Inflammatory macrophage (primary cell): Measurements from ENCODE around the gene SPRR1B.
A peak's percentile ranks its signal among the peaks of the same experiment; 100 is the strongest.
"Not testable (repeated sequence)": the region's sequence is repeated elsewhere in the genome, so short reads cannot be mapped to it uniquely, and the experiment has no call there.

Experiments
- DNase-seq, 2 donors: peaks; one replicate each; pipeline ENCODE4 v3.0.0-alpha.2; 2020 to 2022
- total RNA-seq, 18 experiments: gene quantifications; one replicate each; lab custom pipeline; 2026; ENCODE audit warnings: mixed read lengths in 6 of 18, inconsistent platforms in 2 of 18; lab: John Stamatoyannopoulos, UW

The SPRR1B gene, protein sequence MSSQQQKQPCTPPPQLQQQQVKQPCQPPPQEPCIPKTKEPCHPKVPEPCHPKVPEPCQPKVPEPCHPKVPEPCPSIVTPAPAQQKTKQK
- 0 to 0.52 (median 0) reads per million in 18 experiments for total RNA-seq

DNA sequence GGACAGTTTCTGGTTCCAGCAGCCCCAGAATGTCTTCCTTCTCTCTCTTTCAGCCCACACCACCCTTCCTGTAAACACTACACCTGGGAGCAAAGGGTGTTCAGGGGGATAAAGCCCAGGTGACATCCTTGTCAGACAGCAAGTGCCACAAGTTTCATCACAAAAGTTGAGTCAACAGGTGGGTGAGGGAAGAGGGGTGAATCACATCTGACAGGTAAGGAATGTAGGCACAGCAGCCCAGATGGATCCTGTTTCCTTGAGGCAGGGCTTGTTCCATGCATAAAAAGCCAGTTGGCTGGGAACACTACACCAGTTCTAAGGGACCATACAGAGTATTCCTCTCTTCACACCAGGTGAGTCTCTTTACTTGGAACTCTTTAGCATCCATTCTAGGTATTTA, at the start of gene SPRR1B:
Gene SPRR1B (plus strand): TSS at position 309 of the 400 bp plus-strand sequence. CDS start 1,143 bp downstream, outside the sequence.
- no peak for DNase-seq

DNA sequence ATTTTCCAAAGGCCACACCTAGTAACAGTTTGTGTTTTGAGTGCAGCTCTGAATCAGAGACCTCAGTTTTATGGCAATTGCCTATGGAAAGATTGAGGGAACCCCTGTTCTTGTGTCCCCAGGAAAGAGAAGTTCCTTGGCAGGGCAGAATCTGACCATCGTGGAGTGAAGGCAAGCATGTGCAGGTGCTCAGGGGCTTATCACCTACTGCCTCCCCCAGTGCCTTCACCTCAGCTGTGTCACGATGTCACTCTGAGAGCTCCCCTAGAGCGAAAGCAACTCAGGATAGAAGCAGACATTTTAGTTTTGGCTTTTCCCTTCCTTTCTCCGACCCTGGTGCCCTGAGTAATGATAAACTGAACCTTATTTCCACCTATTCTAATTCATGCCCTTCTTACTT, 48.9 kb upstream of the SPRR1B start:
- no peak for DNase-seq

DNA sequence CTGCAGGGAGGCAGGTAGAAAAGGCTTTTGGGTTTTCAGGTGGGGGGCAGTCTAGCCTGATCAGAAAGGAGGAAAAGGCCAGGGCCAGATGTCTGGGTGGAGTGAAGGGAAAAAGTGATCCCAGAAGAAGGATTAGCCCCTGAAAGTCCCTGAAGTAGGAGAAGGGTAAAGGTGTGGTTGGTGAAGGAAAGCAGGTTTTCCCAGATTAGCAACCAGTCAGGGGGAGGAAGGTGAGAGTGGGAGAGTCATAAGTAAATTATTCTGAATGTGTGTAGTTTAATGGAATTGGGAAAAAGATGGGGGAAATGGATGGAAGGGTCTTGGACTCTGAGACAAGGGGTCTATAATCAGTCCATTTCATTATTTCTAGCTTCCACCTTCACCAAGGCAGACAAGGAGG, 47.8 kb upstream of the SPRR1B start:
- no peak for DNase-seq

DNA sequence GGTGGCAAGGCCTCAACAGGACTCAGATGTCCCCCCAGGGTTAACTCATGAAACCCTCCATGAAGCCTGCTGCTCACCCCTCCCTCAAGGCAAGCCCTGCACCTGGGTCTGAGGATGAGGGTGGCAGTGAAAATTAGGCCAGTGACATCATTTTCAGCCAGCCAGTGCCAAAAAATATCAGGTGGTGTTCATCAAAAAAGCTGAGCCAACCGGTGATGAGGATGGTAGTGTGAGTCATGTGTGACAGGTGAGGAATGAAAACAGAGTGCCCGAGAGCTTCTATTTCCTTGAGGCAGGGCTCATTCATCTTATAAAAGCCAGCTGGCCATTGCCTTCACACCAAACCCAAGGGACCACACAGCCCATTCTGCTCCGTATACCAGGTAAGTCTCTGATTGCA, 47.3 kb upstream of the SPRR1B start, which contains the start of gene SPRR1A:
Gene SPRR1A (plus strand): TSS at position 339 of the 400 bp plus-strand sequence. CDS start 1,150 bp downstream, outside the sequence.
- DNase-seq, result no peak

DNA sequence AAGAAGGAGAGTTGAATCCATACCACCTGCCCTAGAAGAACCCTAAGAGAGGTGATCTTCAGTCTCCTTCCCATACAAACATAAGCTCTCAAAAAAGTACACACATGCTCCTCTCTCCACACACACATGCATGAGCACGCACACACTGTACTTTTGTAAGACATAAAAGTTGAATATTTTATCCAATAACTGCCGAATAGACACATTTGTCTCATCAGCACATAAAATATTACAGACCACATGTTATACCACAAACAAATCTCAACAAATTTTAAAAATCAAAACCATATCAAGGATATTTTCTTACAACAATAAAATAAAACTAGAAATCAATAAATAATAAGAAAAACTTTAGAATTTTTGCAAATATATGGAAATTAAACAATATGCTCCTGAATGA, 44.4 kb upstream of the SPRR1B start:
- no peak for DNase-seq

DNA sequence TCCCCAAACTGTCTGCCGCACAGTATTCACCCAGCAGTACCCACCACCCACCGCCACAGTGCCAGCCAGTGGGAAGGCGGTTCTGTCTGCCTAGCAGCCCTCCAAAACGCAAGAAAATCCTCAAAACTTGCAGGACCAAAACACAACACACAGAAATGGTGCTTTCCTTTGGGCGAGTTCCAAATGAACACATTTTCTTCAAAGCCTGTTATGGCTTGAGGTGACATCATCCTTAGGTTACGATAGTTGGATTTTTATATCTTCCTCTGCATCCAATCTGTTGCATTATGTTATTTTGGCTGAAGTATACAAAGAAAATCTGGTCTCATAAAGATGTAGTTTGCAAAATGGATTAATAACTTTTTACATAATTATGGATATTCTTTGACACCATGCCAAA, 37.8 kb upstream of the SPRR1B start:
- no peak for DNase-seq

DNA sequence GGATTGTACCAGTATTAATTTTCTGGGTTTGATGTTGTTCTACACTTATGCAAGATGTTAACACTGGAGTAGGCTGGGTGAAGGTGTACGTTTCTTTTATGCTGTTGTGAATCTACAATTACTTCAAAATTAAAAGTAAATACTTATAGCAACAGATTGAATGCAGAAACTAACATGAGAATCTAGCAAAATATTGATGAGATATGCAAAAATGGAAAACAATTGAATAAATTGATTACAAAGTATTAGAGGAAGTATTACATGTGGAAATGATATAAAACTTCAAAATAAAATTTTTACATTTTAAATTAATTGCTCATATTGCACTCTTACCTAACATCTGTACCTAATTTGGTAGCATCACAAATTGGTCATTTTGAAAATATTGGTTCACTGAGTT, 35.2 kb upstream of the SPRR1B start:
- no peak for DNase-seq

DNA sequence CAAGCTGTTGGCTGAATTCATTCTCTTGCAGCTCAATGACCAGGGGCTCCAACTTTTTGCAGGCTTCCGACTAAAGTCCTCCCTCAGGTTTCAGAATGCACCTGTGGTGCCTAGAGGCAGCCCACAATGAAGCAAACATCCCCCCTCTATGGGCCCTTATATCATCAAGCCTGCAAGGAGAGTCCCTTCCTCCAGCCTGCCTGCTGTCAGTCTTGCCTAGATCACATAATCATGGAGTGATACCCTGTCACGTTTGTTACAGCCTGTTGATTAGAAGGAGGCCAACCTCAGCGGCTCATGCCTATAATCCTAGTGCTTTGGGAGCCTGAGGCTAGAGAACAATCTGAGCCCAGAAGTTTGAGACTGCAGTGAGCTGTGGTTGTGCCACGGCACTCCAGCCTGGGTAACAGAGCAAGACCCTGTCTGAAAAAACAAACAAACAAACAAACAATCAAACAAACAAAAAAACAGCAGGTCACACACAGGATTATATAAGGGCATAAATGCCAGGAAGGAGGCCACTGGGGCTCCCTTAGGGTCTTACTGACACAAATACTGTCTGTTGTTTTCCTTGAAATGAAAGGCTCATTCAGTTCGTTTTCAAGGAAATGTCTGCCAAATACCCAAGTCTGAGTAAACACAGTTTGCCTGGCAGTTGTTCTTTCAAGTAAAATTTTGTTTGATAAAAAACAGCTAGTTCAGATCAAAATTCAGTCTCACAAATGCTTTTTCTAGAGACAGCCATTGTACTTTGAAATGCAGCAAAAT, 34.2 kb upstream of the SPRR1B start:
- DNase-seq, result no peak

DNA sequence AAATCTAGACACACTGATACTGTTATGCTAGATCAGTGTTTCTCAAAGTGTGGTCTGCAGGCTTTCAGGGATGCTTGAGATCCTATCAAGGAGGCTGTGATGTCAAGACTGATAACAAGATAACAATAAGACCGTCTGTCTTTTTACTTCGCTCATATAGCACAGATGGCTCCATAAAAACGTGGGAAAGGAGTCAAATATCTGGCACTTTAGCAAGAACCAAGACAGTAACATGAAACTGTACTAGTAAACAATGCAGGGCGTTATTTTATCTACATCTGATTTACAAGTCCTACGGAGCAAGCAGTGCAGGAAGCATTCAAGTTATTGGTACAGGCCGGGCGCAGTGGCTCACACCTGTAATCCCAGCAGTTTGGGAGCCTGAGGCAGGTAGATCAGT, 33.1 kb upstream of the SPRR1B start:
- no peak for DNase-seq

DNA sequence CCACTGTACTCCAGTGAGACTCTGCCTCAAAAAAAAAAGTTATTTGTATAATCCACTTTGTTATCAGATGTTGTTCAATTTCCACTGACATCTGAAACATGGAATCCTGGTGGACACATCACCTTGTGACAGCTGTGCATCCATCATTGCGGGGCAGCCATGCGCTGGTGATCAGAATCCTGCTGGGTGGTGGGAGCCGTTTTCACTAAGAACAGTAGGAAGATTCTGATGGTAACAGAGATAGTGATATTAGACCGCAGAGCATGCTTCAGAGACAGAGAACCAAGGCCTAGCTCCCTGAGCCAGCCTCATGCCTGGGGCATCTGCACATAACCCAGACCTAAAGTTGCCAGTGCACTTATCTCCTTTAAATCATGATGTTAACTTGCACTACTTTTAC, 32.5 kb upstream of the SPRR1B start:
- no peak for DNase-seq

DNA sequence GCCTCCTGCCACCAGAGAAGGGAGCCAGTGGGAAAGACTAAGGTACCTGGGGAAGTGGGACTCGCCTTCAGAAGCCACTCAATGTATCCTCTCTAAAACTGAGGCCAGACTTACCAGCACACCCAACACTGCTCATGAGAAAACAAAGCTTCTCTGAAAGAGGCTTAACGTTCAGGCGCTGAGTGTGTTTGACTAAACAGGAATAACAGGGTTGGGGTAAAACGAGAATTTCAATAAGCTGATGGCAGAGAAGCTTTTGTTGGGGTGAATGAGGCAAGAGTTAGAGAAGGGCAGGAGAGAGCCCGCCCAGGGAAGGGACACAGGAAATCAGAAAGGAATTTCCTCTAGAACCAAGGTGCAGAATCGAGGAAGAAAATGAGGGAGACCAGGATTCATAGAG, 31.2 kb upstream of the SPRR1B start:
- no peak for DNase-seq

DNA sequence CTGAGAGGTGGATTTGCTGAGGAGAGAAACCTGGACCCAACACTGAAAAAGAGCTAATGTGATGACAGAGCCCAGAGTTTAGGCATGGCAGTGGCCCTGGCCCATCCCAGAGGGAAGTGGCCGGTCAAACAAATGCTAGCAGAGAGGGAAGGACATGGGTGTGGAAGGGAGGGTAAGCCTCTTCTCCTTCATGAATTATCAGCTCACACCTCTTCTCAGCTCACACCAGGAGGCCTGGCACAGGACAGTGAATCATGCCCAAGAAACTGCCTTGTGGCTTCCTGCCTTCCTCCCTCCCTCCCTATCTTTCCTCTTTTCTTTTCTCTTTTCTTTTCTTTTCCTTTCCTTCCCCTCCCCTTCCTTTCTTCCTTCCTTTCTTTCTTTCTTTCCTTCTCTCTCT, 30.7 kb upstream of the SPRR1B start:
- DNase-seq, result no peak

DNA sequence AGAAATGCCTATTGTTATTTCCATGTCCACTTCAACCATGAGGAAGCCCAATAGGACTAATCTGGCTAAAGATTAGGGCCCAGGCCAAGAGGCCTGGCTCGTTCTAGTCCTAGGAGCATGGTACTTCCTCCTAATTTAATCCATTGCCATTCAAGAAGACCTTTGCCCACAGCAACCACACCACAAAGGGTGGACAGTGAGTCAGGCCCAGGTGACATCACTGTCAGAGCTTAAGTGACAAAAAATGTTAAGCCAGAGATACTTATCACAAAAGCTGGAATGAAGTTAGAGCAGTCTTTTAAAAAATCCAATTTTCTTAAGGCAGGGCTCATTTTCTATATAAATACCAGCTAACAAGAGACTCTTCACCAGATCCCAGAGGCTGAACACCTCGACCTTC, 29.6 kb upstream of the SPRR1B start, which contains the start of gene SPRR3:
Gene SPRR3 (plus strand): TSS at position 368 of the 400 bp plus-strand sequence. CDS start 1,272 bp downstream, outside the sequence.
- no peak for DNase-seq

DNA sequence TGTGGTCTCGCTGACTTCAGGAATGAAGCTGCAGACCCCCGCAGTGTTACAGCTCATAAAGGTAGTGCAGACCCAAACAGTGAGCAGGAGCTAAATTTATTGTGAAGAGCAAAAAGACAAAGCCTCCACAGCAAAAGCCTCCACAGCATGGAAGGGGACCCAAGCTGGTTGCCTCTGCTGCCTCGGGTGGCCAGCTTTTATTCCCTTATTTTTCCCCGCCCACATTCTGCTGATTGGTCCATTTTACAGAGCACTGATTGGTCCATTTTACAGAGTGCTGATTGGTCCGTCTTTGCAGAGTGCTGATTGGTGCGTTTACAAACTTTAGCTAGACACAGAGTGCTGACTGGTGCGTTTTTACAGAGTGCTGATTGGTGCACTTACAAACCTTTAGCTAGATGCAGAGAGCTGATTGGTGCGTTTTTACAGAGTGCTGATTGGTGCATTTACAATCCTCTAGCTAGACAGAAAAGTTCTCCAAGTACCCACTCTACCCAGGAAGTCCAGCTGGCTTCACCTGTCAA, 19.7 kb upstream of the SPRR1B start:
- not testable (repeated sequence) for DNase-seq

DNA sequence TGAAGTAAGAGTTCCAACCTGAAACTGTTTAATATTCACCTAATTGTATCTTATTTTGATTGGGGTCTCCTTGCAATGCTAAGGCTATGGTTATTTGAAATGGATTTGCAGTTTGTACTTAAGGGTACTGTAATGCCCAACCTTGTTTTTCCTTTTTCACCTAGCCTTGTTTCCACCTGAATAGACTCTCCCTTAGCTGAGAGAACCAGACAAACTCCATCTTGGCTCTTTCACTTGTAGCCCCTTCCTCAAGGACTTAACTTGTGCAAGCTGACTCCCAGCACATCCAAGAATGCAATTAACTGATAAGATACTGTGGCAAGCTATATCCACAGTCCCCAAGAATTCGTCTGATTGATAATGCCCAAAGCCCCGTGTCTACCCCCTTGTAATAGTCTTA, 9.2 kb upstream of the SPRR1B start:
- not testable (repeated sequence) for DNase-seq

DNA sequence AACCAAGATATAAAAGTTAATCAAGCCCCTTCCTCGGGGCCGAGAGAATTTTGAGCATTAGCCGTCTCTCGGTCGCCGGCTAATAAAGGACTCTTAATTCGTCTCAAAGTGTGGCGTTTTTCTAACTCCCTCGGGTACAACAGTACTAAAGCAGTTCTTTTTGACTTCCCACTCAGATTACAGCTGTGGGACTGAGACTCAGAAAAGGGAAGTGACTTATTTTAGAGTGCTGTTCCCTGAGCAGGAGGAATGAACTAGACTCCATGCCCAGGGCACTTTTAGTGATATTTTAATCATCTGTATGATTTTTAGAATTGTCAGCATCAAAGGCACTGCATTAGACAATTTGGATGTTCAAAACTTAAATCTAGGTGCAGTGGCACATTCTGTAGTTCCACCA, 8.7 kb upstream of the SPRR1B start:
- peak in 1 of 2 donors; percentile 11 for DNase-seq

DNA sequence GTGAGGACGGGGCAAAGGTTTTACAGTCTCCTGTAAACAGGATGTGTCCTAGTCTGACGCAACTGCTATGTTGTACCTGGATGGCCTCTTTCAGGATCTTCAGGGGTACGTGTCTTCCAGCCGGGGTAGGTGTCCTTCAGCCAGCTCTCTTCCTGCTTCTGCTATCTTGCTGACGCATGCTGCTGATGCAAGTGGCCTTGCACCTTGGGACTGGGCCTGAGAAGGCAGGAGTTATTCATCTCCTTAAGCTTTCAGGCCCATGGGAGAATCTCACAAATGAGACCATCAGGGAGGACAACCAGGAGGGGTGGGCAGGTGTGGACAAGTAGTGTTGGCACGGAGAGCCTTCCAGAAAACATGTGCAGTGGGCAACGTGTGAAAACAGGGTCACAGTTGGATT, 7.9 kb upstream of the SPRR1B start:
- DNase-seq, result no peak

DNA sequence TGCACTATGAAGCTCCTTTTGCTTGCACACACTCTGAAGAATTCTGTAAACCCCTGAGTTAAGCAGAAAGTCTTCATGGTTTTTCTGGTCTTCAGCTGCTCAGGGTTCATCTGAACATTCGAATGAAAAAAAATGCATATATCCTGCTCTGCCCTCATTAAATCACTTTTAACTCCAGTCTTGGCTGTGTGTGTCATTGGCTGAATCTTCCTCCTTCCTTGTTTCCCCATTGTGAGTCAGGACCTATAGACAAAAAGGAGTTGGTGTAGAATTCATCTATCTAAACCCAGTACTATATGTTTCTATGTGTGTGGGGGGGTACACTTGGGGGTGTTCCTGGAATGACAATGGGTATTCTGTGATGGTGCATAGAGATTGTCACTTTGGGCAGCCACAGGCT, 6.6 kb upstream of the SPRR1B start:
- no peak for DNase-seq

DNA sequence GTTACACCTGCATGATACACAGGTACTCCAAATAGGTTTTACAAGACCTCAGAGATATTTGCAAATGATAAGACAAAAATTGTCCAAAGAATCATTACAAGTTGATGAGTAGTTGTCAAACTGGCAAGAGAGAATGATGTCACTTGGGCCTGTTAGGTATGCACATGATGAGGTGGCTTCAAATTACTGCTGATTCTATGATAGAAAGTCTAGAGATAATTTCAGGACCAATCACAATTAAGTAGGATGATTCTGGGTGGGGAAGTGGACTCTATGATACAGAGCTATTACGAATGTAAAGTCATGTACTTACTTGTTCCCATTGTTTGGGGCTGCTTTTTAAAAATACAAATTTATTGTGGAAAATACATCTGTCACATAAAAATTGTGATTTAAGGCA, 5.2 kb upstream of the SPRR1B start:
- no peak for DNase-seq

DNA sequence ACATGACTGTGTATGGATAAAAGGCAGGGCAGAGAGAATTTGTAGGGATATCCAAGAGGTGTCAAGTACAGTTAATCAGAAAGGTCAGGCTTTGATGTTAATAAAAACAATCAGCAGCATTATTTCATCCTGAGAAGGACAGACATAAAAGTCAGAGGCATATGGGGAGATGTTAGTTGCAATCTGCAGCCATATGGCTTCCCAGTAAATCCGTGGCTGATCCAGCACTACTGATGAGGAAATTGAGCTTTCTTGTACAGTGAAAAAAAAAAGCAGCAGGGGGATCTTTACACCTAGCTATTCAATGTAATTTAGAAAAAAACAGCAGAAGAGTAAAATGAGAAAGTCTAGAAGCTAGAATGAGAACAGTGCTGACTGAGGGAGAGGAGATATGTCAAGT, 2.2 kb upstream of the SPRR1B start:
- DNase-seq, result no peak

DNA sequence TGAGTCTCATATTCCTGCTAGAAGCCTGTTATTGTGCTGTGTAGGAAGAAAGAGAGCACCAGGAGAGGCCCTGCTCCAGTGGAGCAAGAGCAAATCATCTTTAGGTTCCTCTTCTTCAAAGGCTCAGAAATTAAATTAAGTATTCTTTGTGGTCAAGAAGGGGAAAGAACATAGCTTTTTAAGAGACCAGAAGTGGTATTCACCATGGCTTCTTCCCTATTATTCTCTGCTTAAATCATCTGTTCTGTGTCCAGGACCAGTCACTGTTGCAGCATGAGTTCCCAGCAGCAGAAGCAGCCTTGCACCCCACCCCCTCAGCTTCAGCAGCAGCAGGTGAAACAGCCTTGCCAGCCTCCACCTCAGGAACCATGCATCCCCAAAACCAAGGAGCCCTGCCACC, 1.1 kb downstream of the SPRR1B start:
- DNase-seq, result no peak

DNA sequence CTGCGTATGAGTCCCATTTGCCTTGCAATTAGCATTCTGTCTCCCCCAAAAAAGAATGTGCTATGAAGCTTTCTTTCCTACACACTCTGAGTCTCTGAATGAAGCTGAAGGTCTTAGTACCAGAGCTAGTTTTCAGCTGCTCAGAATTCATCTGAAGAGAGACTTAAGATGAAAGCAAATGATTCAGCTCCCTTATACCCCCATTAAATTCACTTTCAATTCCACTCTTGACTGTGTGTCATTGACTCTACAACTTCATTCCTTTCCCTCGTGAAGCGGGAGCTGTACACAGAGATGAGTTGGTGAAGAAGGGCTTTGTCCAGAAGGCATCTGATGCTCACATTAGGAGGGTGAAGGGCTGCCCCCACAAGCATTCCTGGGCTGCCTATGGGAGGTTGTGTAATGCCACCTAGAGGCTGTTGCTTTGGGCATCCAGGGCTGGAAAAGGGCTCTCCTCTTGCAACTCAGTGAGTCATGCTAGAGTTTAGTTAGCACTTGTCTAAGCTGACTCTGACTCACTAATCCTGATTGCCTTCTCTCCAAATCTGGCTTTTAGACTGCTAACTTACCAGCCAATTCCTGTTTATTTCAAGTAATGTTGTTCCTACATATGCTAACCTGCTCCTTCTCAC, 1.8 kb downstream of the SPRR1B start:
- DNase-seq, result peak; percentile 9 to 15

DNA sequence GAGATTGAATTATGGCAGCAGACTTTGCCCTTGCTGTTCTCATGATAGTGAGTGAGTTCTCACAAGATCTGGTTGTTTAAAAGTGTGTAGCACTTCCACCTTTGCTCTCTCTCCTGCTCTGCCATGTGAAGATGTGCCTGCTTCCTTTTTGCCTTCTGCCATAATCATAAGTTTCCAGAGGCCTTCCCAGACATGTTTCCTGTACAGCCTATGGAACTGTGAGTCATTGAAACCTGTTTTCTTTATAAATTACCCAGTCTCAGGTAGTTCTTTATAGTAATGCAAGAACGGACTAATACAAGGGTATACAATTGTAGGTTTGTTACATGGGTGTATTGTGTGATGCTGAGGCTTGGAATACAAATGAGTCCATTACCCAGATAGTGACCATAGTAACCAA, 4.2 kb downstream of the SPRR1B start:
- DNase-seq, result no peak
